IPS-18a (cell line): ENCODE data around the gene ARIH1.
"Not testable (repeated sequence)": the region's sequence is repeated elsewhere in the genome, so short reads cannot be mapped to it uniquely, and the experiment has no call there.

Source experiments
- H3K27ac ChIP-seq: one replicate; pipeline ENCODE4 v1.5.1; 2013; ENCODE audit warnings: low read length
- H3K27me3 ChIP-seq: one replicate; pipeline ENCODE4 v1.6.1; 2013; ENCODE audit warnings: mild to moderate bottlenecking, low read length; ENCODE audit not compliant: control insufficient read depth, insufficient read depth
- H3K36me3 ChIP-seq: one replicate; pipeline ENCODE4 v1.6.1; 2013; ENCODE audit warnings: low read depth, low read length; ENCODE audit not compliant: control insufficient read depth
- H3K4me1 ChIP-seq: one replicate; pipeline ENCODE4 v1.6.1; 2013; ENCODE audit warnings: low read depth, low read length; ENCODE audit not compliant: control insufficient read depth
- H3K4me3 ChIP-seq: one replicate; pipeline ENCODE4 v1.5.1; 2013; ENCODE audit warnings: low read length
- H3K9ac ChIP-seq: one replicate; pipeline ENCODE4 v1.6.1; 2013; ENCODE audit warnings: mild to moderate bottlenecking, low read length, moderate library complexity
- H3K9me3 ChIP-seq: one replicate; pipeline ENCODE4 v1.6.1; 2013; ENCODE audit warnings: low read depth, low read length; ENCODE audit not compliant: control insufficient read depth

ARIH1 gene

GRCh38 chr15:72468103-72468502 lies 6.0 kb upstream of the ARIH1 start:
- Histone ChIP-seq H3K4me3 (no peak overlapping the region), H3K27ac (no peak overlapping the region), H3K36me3 (no peaks in the 10 kb centered on the region), H3K27me3 (no peaks in the 10 kb centered on the region), H3K9me3 (no peaks in the 10 kb centered on the region), H3K4me1 (peaks cover 2% of the 10 kb centered on the region), H3K9ac (no peak overlapping the region)

- Histone ChIP-seq H3K4me1 (peaks cover 7% of the 10 kb centered on the region), H3K27ac (peak overlapping the region; percentile 97), H3K36me3 (no peaks in the 10 kb centered on the region), H3K9ac (peak overlapping the region; percentile 100), H3K9me3 (no peaks in the 10 kb centered on the region), H3K4me3 (peak overlapping the region; percentile 97), H3K27me3 (no peaks in the 10 kb centered on the region)
These were observed 1.0 kb upstream of the ARIH1 start for GRCh38 chr15:72472992-72473610.

DNA sequence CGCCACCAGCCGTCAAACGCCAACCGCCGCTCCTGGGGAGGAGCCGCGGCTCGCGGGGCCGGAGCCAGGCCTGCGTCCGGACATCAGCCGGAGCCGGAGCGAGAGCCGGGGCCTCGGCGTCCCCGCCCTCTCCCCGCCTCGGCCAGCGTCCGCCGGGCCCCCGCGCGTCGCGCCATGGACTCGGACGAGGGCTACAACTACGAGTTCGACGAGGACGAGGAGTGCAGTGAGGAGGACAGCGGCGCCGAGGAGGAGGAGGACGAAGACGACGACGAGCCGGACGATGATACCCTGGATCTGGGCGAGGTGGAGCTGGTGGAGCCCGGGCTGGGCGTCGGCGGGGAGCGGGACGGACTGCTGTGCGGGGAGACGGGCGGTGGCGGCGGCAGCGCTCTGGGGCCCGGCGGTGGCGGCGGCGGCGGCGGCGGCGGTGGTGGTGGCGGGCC lies 359 bp downstream of the ARIH1 start:
- Histone ChIP-seq H3K9me3 (no peaks in the 10 kb centered on the region), H3K36me3 (peaks cover 4% of the 10 kb centered on the region)

GRCh38 chr15:72474912-72475628 lies 940 bp downstream of the ARIH1 start:
- H3K27me3 ChIP-seq, result no peaks in the 10 kb centered on the region
- H3K4me3 ChIP-seq, result peak overlapping the region; percentile 97
- H3K9me3 ChIP-seq, result no peaks in the 10 kb centered on the region
- peaks cover 4% of the 10 kb centered on the region for H3K36me3 ChIP-seq
- peak overlapping the region; percentile 100 for H3K9ac ChIP-seq
- H3K4me1 ChIP-seq, result peaks cover 7% of the 10 kb centered on the region
- no peak overlapping the region for H3K27ac ChIP-seq

More for the DNA sequence above, 359 bp downstream of the ARIH1 start:
- H3K27ac ChIP-seq, result peak overlapping the region; percentile 29
- peaks cover 7% of the 10 kb centered on the region for H3K4me1 ChIP-seq
- H3K9ac ChIP-seq, result peak overlapping the region; percentile 100
- H3K4me3 ChIP-seq, result peak overlapping the region; percentile 97
- no peaks in the 10 kb centered on the region for H3K27me3 ChIP-seq

DNA sequence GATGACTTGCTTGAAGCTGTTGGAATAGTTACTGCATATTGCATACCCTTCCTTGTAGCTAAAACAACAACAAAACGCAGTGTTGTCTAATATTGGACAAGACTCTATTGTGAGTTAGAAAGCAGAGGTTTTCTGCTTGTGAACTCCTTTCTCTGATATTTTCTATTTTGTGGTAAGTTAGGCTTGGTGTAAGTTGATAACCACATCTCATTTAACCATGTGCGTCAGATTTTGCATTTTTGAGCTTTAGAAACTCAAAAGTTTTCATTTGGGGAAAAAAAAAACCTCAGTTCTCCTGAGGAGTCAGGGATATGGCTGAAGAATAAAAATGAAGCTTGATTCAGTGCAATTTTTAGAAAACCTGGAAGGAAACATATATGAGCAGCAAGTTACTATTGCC lies 1.5 kb downstream of the ARIH1 start:
- Histone ChIP-seq H3K27me3 (no peaks in the 10 kb centered on the region), H3K27ac (no peak overlapping the region), H3K9ac (peak overlapping the region; percentile 100), H3K9me3 (no peaks in the 10 kb centered on the region), H3K36me3 (peaks cover 4% of the 10 kb centered on the region), H3K4me3 (peak overlapping the region; percentile 97), H3K4me1 (peaks cover 7% of the 10 kb centered on the region)

DNA sequence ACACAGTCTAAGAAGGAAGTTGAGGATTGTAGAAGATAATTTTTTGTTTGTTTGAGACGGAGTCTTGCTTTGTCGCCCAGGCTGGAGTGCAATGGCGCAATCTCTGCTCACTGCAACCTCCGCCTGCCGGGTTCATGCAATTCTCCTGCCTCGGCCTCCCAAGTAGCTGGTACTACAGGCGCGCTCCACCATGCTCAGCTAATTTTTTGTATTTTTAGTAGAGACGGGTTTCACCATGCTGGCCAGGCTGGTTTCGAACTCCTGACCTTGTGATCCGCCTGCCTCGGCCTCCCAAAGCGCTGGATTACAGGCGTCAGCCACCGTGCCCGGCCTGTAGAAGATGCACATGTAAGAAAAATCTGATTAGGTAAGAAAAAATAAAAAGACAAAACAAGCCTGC lies 2.2 kb downstream of the ARIH1 start:
- H3K27ac ChIP-seq, H3K27me3 ChIP-seq, H3K36me3 ChIP-seq, H3K4me1 ChIP-seq, H3K9ac ChIP-seq, H3K9me3 ChIP-seq: not testable (repeated sequence)
- peak overlapping the region; percentile 97 for H3K4me3 ChIP-seq

DNA sequence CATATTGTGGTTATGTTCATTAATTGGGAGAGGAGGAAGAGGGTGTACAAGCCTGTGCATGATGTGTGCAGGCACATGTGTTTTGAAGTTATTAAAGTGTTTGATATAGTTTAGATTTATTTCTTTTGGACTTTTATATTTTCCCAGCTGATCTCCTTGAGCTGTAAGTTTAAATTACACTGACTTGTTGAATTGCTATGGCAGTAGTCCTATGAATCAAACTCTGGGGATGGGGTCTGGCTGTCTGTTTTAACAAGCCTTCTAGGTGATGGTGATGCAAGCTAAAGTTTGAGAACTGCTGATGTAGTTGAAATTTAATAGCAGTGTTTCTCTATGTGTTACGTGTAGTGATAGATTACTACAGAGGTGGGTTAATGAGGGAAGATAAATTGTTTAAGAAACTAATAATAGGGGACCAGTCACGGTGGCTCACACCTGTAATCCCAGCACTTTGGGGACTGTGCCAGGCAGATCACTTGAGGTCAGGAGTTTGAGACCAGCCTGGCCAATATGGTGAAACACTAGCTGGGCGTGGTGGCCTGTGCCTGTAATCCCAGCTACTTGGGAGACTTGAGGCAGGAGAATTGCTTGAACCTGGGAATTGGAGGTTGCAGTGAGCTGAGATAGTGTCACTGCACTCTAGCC lies 7.0 kb downstream of the ARIH1 start:
- no peak overlapping the region for H3K9ac ChIP-seq
- H3K9me3 ChIP-seq, result no peaks in the 10 kb centered on the region
- H3K36me3 ChIP-seq, result peaks cover 4% of the 10 kb centered on the region
- H3K4me1 ChIP-seq, result no peaks in the 10 kb centered on the region
- no peak overlapping the region for H3K4me3 ChIP-seq
- H3K27ac ChIP-seq, result no peak overlapping the region
- no peaks in the 10 kb centered on the region for H3K27me3 ChIP-seq

GRCh38 chr15:72482275-72482674 lies 8.1 kb downstream of the ARIH1 start:
- Histone ChIP-seq H3K36me3 (peaks cover 4% of the 10 kb centered on the region), H3K9me3 (no peaks in the 10 kb centered on the region), H3K4me1 (no peaks in the 10 kb centered on the region), H3K27me3 (no peaks in the 10 kb centered on the region), H3K9ac (no peak overlapping the region), H3K27ac (no peak overlapping the region), H3K4me3 (no peak overlapping the region)

DNA sequence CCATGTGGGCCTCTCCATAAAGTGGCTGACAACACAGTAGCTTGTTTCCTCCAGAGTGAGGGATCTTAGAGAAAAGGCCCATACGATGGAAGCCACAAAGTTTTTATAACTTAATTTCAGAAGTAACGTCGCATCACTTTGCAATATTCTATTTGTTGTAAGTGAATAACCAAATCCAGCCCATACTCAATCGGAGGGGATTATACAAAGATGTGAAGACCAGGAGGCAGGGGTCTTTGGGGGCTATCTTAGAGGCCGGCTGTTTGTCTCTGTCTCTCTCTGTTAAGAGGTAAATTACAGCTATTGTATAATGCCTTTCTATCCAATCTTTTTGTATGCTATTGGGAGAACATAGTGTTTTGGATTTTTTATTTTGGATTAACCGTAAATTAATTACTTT lies 9.1 kb downstream of the ARIH1 start:
- Histone ChIP-seq H3K27ac (no peak overlapping the region), H3K9ac (no peak overlapping the region), H3K4me3 (no peak overlapping the region), H3K27me3 (no peaks in the 10 kb centered on the region), H3K9me3 (no peaks in the 10 kb centered on the region), H3K36me3 (peaks cover 4% of the 10 kb centered on the region), H3K4me1 (no peaks in the 10 kb centered on the region)

GRCh38 chr15:72486144-72486543 lies 12.0 kb downstream of the ARIH1 start:
- Histone ChIP-seq H3K36me3 (no peaks in the 10 kb centered on the region), H3K9ac (no peak overlapping the region), H3K27ac (no peak overlapping the region), H3K4me1 (no peaks in the 10 kb centered on the region), H3K9me3 (no peaks in the 10 kb centered on the region), H3K27me3 (no peaks in the 10 kb centered on the region), H3K4me3 (no peak overlapping the region)

DNA sequence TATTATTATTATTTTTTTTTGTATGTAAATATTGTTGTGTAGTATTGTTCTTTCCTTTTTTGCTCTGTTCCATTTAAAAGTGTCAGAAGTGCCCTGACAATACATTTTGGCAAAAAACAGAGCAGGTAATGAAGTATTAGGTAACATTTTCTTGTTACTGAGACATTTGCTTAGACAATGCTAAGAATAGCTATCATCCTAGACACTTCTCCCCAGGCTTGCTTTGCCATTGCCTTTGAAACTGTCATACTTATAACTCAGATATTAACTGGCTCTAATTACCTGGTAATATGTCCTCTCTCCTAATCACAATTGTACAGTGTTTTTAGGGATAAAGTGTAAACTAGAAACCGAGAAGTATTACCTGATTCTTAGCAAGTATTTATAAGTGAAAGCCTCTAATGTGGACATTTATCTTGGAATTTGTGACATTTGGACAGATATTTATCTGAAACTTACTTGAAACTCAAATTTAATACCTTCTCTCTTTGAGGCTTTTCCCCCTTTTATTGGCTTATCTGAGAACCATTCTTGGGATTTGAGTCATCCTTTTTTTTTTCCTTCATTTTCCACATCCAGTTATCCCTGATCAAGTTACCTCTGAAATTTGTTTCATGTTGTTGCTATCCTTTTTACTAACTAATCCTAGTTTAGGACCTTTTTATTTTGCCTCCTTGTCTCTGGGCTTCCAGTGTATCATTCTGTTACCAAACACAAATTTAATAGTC lies 13.1 kb downstream of the ARIH1 start:
- Histone ChIP-seq H3K4me3 (no peak overlapping the region), H3K27me3 (no peaks in the 10 kb centered on the region), H3K27ac (no peak overlapping the region), H3K9me3 (no peaks in the 10 kb centered on the region), H3K36me3 (no peaks in the 10 kb centered on the region), H3K4me1 (no peaks in the 10 kb centered on the region), H3K9ac (no peak overlapping the region)
